ENCODE data around the gene PSMD5.

DNA sequence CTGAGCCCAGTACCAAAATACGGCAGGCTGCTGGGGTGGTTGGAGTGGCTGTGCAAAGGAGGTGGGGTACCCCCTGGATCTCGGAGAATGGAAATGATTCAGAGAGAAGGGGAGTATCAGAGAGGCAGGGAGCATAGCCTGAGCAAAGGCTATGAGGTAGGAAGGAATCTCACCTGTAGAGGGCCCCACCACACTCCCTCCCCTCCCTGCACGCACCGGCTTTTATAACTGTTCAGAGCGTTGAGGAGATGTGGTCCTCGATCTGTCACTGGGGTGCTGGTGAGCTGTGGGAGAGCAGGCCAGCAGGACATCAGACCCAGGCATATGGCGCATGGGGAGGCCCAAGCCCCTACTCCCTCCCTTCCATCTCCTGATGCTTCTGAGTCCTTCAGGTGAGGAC is 21.1 kb upstream of the PSMD5 start:
- TF ChIP-seq EZH2 (IDR thresholded peaks at IDR 0.05; ENCODE audit: borderline replicate concordance, low read depth, low read length, poor library complexity, severe bottlenecking), result no peak
- TF ChIP-seq, protein P1, sequence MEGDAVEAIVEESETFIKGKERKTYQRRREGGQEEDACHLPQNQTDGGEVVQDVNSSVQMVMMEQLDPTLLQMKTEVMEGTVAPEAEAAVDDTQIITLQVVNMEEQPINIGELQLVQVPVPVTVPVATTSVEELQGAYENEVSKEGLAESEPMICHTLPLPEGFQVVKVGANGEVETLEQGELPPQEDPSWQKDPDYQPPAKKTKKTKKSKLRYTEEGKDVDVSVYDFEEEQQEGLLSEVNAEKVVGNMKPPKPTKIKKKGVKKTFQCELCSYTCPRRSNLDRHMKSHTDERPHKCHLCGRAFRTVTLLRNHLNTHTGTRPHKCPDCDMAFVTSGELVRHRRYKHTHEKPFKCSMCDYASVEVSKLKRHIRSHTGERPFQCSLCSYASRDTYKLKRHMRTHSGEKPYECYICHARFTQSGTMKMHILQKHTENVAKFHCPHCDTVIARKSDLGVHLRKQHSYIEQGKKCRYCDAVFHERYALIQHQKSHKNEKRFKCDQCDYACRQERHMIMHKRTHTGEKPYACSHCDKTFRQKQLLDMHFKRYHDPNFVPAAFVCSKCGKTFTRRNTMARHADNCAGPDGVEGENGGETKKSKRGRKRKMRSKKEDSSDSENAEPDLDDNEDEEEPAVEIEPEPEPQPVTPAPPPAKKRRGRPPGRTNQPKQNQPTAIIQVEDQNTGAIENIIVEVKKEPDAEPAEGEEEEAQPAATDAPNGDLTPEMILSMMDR (conservative IDR thresholded peaks at IDR 0.05; ENCODE audit: low read depth, low read length), result no peak

Data from A673 (cell line).